Neural cell (in vitro differentiated cells): ENCODE data around the gene EXPH5. TPM values are rescaled to one million over a fixed set of nuclear protein-coding genes. Genes with fewer than 3 reads are reported as not detected.
"Not testable (repeated sequence)": the region's sequence is repeated elsewhere in the genome, so short reads cannot be mapped to it uniquely, and the experiment has no call there.

ENCODE experiments used
- H2AFZ ChIP-seq: fragments of 200-600, 300-800 bp; sonication (generic), shearing (Covaris generic); 2 replicates; pipeline ENCODE4 v1.6.0; 2014; ENCODE audit warnings: low read depth, mild to moderate bottlenecking, antibody characterized with exemption, low read length, moderate library complexity
- H3F3A ChIP-seq: fragments of 200-600 bp; shearing (Covaris generic); 2 replicates; pipeline ENCODE4 v1.6.1; 2016; ENCODE audit warnings: mild to moderate bottlenecking, moderate library complexity, mixed read lengths, antibody characterized with exemption, low read length; ENCODE audit not compliant: insufficient read depth, poor library complexity, severe bottlenecking
- H3K27ac ChIP-seq: fragments of 200-600, 300-800 bp; sonication (generic), shearing (Covaris generic); 2 replicates; pipeline ENCODE4 v1.5.1; 2014; ENCODE audit warnings: mild to moderate bottlenecking, low read length, moderate library complexity
- H3K27me3 ChIP-seq: fragments of 300-800, 200-600 bp; sonication (generic), shearing (Covaris generic); 2 replicates; pipeline ENCODE4 v1.6.0; 2014; ENCODE audit warnings: mild to moderate bottlenecking, low read depth, low read length, moderate library complexity; ENCODE audit not compliant: insufficient read depth
- H3K36me3 ChIP-seq: fragments of 300-800, 200-600 bp; sonication (generic), shearing (Covaris generic); 2 replicates; pipeline ENCODE4 v1.5.1; 2014; ENCODE audit warnings: mild to moderate bottlenecking, antibody characterized with exemption, low read length, moderate library complexity; ENCODE audit not compliant: insufficient read depth
- H3K4me2 ChIP-seq: fragments of 300-800, 200-600 bp; sonication (generic), shearing (Covaris generic); 2 replicates; pipeline ENCODE4 v1.6.0; 2014; ENCODE audit warnings: mild to moderate bottlenecking, low read length
- H3K4me3 ChIP-seq: fragments of 300-800, 200-600 bp; sonication (generic), shearing (Covaris generic); 2 replicates; pipeline ENCODE4 v1.5.1; 2014; ENCODE audit warnings: mild to moderate bottlenecking, low read length, moderate library complexity
- H3K79me2 ChIP-seq: fragments of 200-600 bp; shearing (Covaris generic); replicated peaks from 2 replicates; pipeline ENCODE4 v1.6.0; 2014; ENCODE audit warnings: mild to moderate bottlenecking, low read length, moderate library complexity; ENCODE audit not compliant: insufficient read depth
- H3K9ac ChIP-seq: fragments of 300-800, 200-600 bp; sonication (generic), shearing (Covaris generic); 2 replicates; pipeline ENCODE4 v1.6.1; 2016; ENCODE audit warnings: mild to moderate bottlenecking, low read length, mixed read lengths
- H3K9me2 ChIP-seq: fragments of 200-600 bp; shearing (Covaris generic); 2 replicates; pipeline ENCODE4 v1.6.1; 2016; ENCODE audit warnings: mild to moderate bottlenecking, low read length, mixed read lengths; ENCODE audit not compliant: insufficient read depth
- H3K9me3 ChIP-seq: fragments of 200-600, 300-800 bp; sonication (generic), shearing (Covaris generic); 2 replicates; pipeline ENCODE4 v1.6.1; 2016; ENCODE audit warnings: mild to moderate bottlenecking, mixed run types, low read length, moderate library complexity, mixed read lengths
- H4K20me1 ChIP-seq: fragments of 200-600 bp; shearing (Covaris generic); 2 replicates; pipeline ENCODE4 v1.6.1; 2016; ENCODE audit warnings: mild to moderate bottlenecking, mixed run types; ENCODE audit not compliant: insufficient read depth
- CTCF ChIP-seq: fragments of 450-650 bp; IDR thresholded peaks from 2 replicates; pipeline ENCODE4 v1.5.1; 2014; ENCODE audit warnings: antibody characterized with exemption, mild to moderate bottlenecking, moderate library complexity; ENCODE audit not compliant: poor library complexity, severe bottlenecking
- EP300 ChIP-seq: fragments of 450-650 bp; conservative IDR thresholded peaks from 2 replicates; pipeline ENCODE4 v1.6.1; 2014; ENCODE audit warnings: antibody characterized with exemption, mild to moderate bottlenecking, moderate library complexity; ENCODE audit not compliant: poor library complexity, severe bottlenecking
- EZH2 ChIP-seq: fragments of 200-600, 300-800 bp; shearing (Covaris generic), sonication (generic); IDR thresholded peaks from 2 replicates; pipeline ENCODE4 v1.6.1; 2014; ENCODE audit warnings: antibody characterized with exemption, low read length, borderline replicate concordance, mild to moderate bottlenecking; ENCODE audit not compliant: insufficient read depth, poor library complexity, severe bottlenecking
- MXI1 ChIP-seq: fragments of 450-650 bp; conservative IDR thresholded peaks from 2 replicates; pipeline ENCODE4 v1.6.1; 2014; ENCODE audit warnings: antibody characterized with exemption, mild to moderate bottlenecking; ENCODE audit not compliant: poor library complexity, severe bottlenecking
- POLR2AphosphoS5 ChIP-seq: IDR thresholded peaks from 2 replicates; pipeline ENCODE4 v1.6.1; 2012
- RAD21 ChIP-seq: fragments of 450-650 bp; conservative IDR thresholded peaks from 2 replicates; pipeline ENCODE4 v1.6.1; 2014; ENCODE audit warnings: antibody characterized with exemption, mild to moderate bottlenecking, moderate library complexity
- REST ChIP-seq: IDR thresholded peaks from 2 replicates; pipeline ENCODE4 v1.6.1; 2012; ENCODE audit warnings: borderline replicate concordance
- SMC3 ChIP-seq: fragments of 450-650 bp; conservative IDR thresholded peaks from 2 replicates; pipeline ENCODE4 v1.6.1; 2014; ENCODE audit warnings: antibody characterized with exemption, mild to moderate bottlenecking, moderate library complexity; ENCODE audit not compliant: poor library complexity
- TAF1 ChIP-seq: IDR thresholded peaks from 2 replicates; pipeline ENCODE4 v1.6.1; 2012; ENCODE audit warnings: low read depth
- polyA plus RNA-seq: library from polyadenylated mRNA; depleted of rRNA; stranded (reverse); fragments of >200 nt; gene quantifications from 2 replicates; pipeline ENCODE4 v1.2.3, GENCODE V29; 2014

The EXPH5 gene
- polyA plus RNA-seq, 1 donor from 2014 or later = not detected

GRCh38 chr11:108602818-108603217 lies 9.2 kb upstream of the EXPH5 start:
- peak; percentile 18 for TF ChIP-seq CTCF
- not testable (repeated sequence) for H3K4me2 ChIP-seq, H3K36me3 ChIP-seq, H3K27ac ChIP-seq, H3K79me2 ChIP-seq, H3K9ac ChIP-seq, H4K20me1 ChIP-seq, H2AFZ ChIP-seq, H3K9me2 ChIP-seq, H3K4me3 ChIP-seq, H3F3A ChIP-seq, H3K9me3 ChIP-seq, H3K27me3 ChIP-seq

- no peak overlapping the region for H3K4me2 ChIP-seq
- H3F3A ChIP-seq = no peaks in the 10 kb centered on the region
- no peaks in the 10 kb centered on the region for H3K79me2 ChIP-seq
- no peak overlapping the region for H3K4me3 ChIP-seq
- no peaks in the 10 kb centered on the region for H3K27me3 ChIP-seq
- H3K27ac ChIP-seq = no peak overlapping the region
- H3K9me2 ChIP-seq = no peaks in the 10 kb centered on the region
- H3K36me3 ChIP-seq = no peaks in the 10 kb centered on the region
- no peak overlapping the region for H2AFZ ChIP-seq
- TF ChIP-seq RAD21 = no peak
- TF ChIP-seq SMC3 = no peak
- TF ChIP-seq EZH2 = no peak
- no peak for TF ChIP-seq CTCF
- no peak for TF ChIP-seq TAF1
- no peak for TF ChIP-seq EP300
- TF ChIP-seq REST = no peak
- no peak for TF ChIP-seq POLR2AphosphoS5
- no peak for TF ChIP-seq MXI1
- H3K9me3 ChIP-seq = no peaks in the 10 kb centered on the region
- no peaks in the 10 kb centered on the region for H4K20me1 ChIP-seq
- H3K9ac ChIP-seq = no peak overlapping the region
These were observed 7.6 kb upstream of the EXPH5 start for GRCh38 chr11:108601150-108601549.
